ENCODE data around the gene KRTAP5-10.
"Not testable (repeated sequence)": the region's sequence is repeated elsewhere in the genome, so short reads cannot be mapped to it uniquely, and the experiment has no call there.

Gene KRTAP5-10

DNA sequence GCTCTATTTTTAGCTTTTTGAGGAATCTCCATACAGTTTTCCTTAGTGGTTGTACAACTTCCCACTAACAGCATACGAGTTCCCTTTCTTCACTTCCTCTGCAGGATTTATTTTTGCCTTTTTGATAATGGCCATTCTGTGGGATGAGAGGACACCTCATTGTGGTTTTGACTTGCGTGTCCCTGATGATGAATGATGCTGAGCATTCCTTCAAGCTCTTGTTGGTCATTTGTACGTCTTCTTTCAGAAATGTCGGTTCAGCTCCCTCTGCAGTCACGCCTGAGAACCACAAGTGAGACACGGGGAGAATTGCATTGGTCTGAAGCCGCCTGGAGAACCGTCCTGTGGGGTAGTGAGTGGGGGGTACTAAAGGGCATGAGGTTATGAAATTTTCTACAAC is 2.0 kb upstream of the KRTAP5-10 start:
- Histone ChIP-seq H3K4me3 (ENCODE audit: control insufficient read depth in 1 of 7, extremely low read depth in 1 of 7, insufficient read depth in 4 of 7, low read depth in 2 of 7, low read length in 6 of 7) (no peak overlapping the region), H3K36me3 (ENCODE audit: control insufficient read depth in 4 of 4, insufficient read depth in 4 of 4, low read length in 3 of 4) (no peaks in the 10 kb centered on the region), H3K27me3 (replicated peaks in 2 of 5; ENCODE audit: control insufficient read depth in 4 of 5, insufficient read depth in 5 of 5, low read length in 4 of 5) (peaks cover 0 to 8% (median 5%) of the 10 kb centered on the region in 5 experiments), H3K4me1 (ENCODE audit: control extremely low read depth in 1 of 4, control insufficient read depth in 4 of 4, insufficient read depth in 4 of 4, low read length in 3 of 4) (peaks cover 0 to 6% (median 1%) of the 10 kb centered on the region in 4 experiments), H3K9me3 (ENCODE audit: control extremely low read depth in 1 of 5, control insufficient read depth in 4 of 5, insufficient read depth in 2 of 5, low read depth in 1 of 5, low read length in 4 of 5) (no peaks in the 10 kb centered on the region), H3K27ac (ENCODE audit: insufficient read depth in 1 of 2, low read depth in 1 of 2, low read length in 2 of 2, poor library complexity in 1 of 2, severe bottlenecking in 2 of 2) (no peak overlapping the region)
- CTCF ChIA-PET = interaction anchor here (0.6 to 2.0 kb wide), 8 partner anchors 10 to 1096 kb away, joined by 3 to 5 read pairs (median 4); partner anchors contain the start of genes KRTAP5-11 and NADSYN1
- 3% methylated on average over 8 of the region's 8 CpGs for WGBS (ENCODE audit: insufficient coverage)
- POLR2A ChIA-PET = interaction anchor here (1.0 kb wide), 1 partner anchor 11 kb away, joined by 3 read pairs; no protein-coding TSS in a partner anchor
- DNase-seq = peak; percentile 50 to 72 (median 68)

DNA sequence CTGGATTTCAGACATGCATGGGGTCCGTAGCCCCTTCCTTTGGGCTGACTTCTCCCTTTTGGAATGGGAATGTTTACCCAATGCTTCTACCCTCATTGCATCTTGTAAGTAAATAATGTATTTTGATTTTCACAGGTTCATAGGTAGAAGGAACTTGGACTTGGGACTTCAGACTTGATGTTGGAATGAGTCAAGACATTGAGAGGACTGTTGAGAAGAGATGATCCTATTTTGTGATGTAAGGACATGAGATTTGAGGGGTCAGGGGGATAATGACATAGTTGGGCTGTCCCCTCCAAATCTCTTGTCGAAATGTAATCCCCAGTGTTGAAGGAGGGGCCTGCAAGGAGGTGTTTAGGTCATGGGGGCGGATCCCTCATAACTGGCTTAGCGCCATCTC is 933 bp upstream of the KRTAP5-10 start:
- Histone ChIP-seq H3K4me1 (ENCODE audit: control extremely low read depth in 1 of 4, control insufficient read depth in 4 of 4, insufficient read depth in 4 of 4, low read length in 3 of 4) (peaks cover 0 to 6% (median 1%) of the 10 kb centered on the region in 4 experiments), H3K4me3 (ENCODE audit: control insufficient read depth in 1 of 7, extremely low read depth in 1 of 7, insufficient read depth in 4 of 7, low read depth in 2 of 7, low read length in 6 of 7) (no peak overlapping the region), H3K9me3 (ENCODE audit: control extremely low read depth in 1 of 5, control insufficient read depth in 4 of 5, insufficient read depth in 2 of 5, low read depth in 1 of 5, low read length in 4 of 5) (no peaks in the 10 kb centered on the region), H3K27me3 (replicated peaks in 2 of 5; ENCODE audit: control insufficient read depth in 4 of 5, insufficient read depth in 5 of 5, low read length in 4 of 5) (peaks cover 0 to 8% (median 5%) of the 10 kb centered on the region in 5 experiments), H3K27ac (ENCODE audit: insufficient read depth in 1 of 2, low read depth in 1 of 2, low read length in 2 of 2, poor library complexity in 1 of 2, severe bottlenecking in 2 of 2) (no peak overlapping the region), H3K36me3 (ENCODE audit: control insufficient read depth in 4 of 4, insufficient read depth in 4 of 4, low read length in 3 of 4) (no peaks in the 10 kb centered on the region)
- WGBS (ENCODE audit: insufficient coverage) = 100% methylated on average over 1 of the region's 4 CpGs
- no peak for DNase-seq
- ChIA-PET POLR2A (no interaction called here), CTCF (interaction anchor here (1.1 to 2.0 kb wide), 3 partner anchors 16 to 21 kb away, joined by 3 to 5 read pairs (median 5); partner anchors contain the start of gene KRTAP5-11)

DNA sequence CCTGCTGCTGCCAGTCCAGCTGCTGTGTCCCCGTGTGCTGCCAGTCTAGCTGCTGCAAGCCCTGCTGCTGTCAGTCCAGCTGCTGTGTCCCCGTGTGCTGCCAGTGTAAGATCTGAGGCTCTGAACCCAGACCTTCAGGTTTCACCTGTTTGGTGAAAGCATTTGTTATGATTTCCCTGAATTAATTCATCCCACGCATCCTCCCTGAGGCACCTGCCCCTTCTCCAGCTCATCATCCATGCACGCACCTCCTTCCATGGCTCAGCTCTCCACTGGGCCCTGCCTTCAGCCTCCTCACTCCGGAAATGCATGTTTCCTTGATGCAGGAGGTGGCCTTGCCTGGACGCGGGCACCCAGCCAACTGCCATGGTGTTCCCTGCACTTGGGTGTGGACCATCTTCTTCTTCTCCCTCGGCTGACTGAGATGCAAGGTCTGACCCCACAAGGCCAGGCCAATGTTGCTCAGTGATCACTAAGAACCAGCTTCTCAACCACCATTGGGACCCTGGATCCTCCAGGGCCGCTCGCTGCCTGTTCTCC is 788 bp downstream of the KRTAP5-10 start:
- POLR2A ChIA-PET = interaction anchor here (0.6 to 1.0 kb wide), 2 partner anchors 8 to 9 kb away, joined by 3 read pairs; no protein-coding TSS in a partner anchor
- CTCF ChIA-PET = interaction anchor here (0.6 to 1.4 kb wide), 3 partner anchors 10 to 775 kb away, joined by 3 to 5 read pairs (median 3); partner anchors contain the start of gene NADSYN1

GRCh38 chr11:71566626-71567599 is 1.6 kb downstream of the KRTAP5-10 start:
- not testable (repeated sequence) for H3K4me1 ChIP-seq (ENCODE audit: control extremely low read depth in 1 of 4, control insufficient read depth in 4 of 4, insufficient read depth in 4 of 4, low read length in 3 of 4); H3K27ac ChIP-seq (ENCODE audit: insufficient read depth in 1 of 2, low read depth in 1 of 2, low read length in 2 of 2, poor library complexity in 1 of 2, severe bottlenecking in 2 of 2); H3K27me3 ChIP-seq (replicated peaks in 2 of 5; ENCODE audit: control insufficient read depth in 4 of 5, insufficient read depth in 5 of 5, low read length in 4 of 5); H3K4me3 ChIP-seq (ENCODE audit: control insufficient read depth in 1 of 7, extremely low read depth in 1 of 7, insufficient read depth in 4 of 7, low read depth in 2 of 7, low read length in 6 of 7); H3K9me3 ChIP-seq (ENCODE audit: control extremely low read depth in 1 of 5, control insufficient read depth in 4 of 5, insufficient read depth in 2 of 5, low read depth in 1 of 5, low read length in 4 of 5); DNase-seq; H3K36me3 ChIP-seq (ENCODE audit: control insufficient read depth in 4 of 4, insufficient read depth in 4 of 4, low read length in 3 of 4)
- ChIA-PET CTCF (interaction anchor here (1.3 kb wide), 1 partner anchor 114 kb away, joined by 3 read pairs; the partner anchor contains the start of gene NADSYN1), POLR2A (interaction anchor here (1.0 kb wide), 1 partner anchor 10 kb away, joined by 3 read pairs; no protein-coding TSS in a partner anchor)
- WGBS (ENCODE audit: insufficient coverage) = 79% methylated on average over 10 of the region's 21 CpGs

More for the DNA sequence above, 788 bp downstream of the KRTAP5-10 start:
- H3K4me1 ChIP-seq (ENCODE audit: control extremely low read depth in 1 of 4, control insufficient read depth in 4 of 4, insufficient read depth in 4 of 4, low read length in 3 of 4) = peaks cover 0 to 6% (median 1%) of the 10 kb centered on the region in 4 experiments
- WGBS (ENCODE audit: insufficient coverage) = 83% methylated on average over 10 of the region's 10 CpGs
- H3K4me3 ChIP-seq (ENCODE audit: control insufficient read depth in 1 of 7, extremely low read depth in 1 of 7, insufficient read depth in 4 of 7, low read depth in 2 of 7, low read length in 6 of 7) = no peak overlapping the region
- no peaks in the 10 kb centered on the region for H3K36me3 ChIP-seq (ENCODE audit: control insufficient read depth in 4 of 4, insufficient read depth in 4 of 4, low read length in 3 of 4)
- H3K27me3 ChIP-seq (replicated peaks in 2 of 5; ENCODE audit: control insufficient read depth in 4 of 5, insufficient read depth in 5 of 5, low read length in 4 of 5) = peaks cover 0 to 8% (median 5%) of the 10 kb centered on the region in 5 experiments
- DNase-seq = no peak
- H3K9me3 ChIP-seq (ENCODE audit: control extremely low read depth in 1 of 5, control insufficient read depth in 4 of 5, insufficient read depth in 2 of 5, low read depth in 1 of 5, low read length in 4 of 5) = no peaks in the 10 kb centered on the region
- no peak overlapping the region for H3K27ac ChIP-seq (ENCODE audit: insufficient read depth in 1 of 2, low read depth in 1 of 2, low read length in 2 of 2, poor library complexity in 1 of 2, severe bottlenecking in 2 of 2)

DNA sequence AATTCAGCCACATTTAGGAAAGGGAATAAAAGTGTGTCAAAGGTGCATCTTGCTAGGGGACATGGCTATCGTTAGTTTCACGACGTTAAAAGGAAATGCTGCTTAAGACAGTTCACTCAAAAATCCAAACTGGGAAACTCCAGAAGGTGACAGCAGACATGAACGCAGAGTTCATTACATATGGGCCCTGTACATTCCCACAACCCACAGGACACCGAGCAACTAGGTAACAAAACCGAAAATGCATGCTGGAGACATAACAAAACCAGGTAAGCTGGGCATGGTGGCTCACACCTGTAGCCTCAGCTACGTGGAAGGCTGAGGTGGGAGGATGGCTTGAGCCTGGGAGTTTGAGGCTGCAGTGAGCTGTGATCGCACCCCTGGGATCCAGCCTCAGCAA is 2.3 kb downstream of the KRTAP5-10 start:
- H3K9me3 ChIP-seq (ENCODE audit: control extremely low read depth in 1 of 5, control insufficient read depth in 4 of 5, insufficient read depth in 2 of 5, low read depth in 1 of 5, low read length in 4 of 5); H3K36me3 ChIP-seq (ENCODE audit: control insufficient read depth in 4 of 4, insufficient read depth in 4 of 4, low read length in 3 of 4); H3K4me3 ChIP-seq (ENCODE audit: control insufficient read depth in 1 of 7, extremely low read depth in 1 of 7, insufficient read depth in 4 of 7, low read depth in 2 of 7, low read length in 6 of 7); POLR2A ChIA-PET; H3K27ac ChIP-seq (ENCODE audit: insufficient read depth in 1 of 2, low read depth in 1 of 2, low read length in 2 of 2, poor library complexity in 1 of 2, severe bottlenecking in 2 of 2); CTCF ChIA-PET; H3K27me3 ChIP-seq (replicated peaks in 2 of 5; ENCODE audit: control insufficient read depth in 4 of 5, insufficient read depth in 5 of 5, low read length in 4 of 5); DNase-seq; H3K4me1 ChIP-seq (ENCODE audit: control extremely low read depth in 1 of 4, control insufficient read depth in 4 of 4, insufficient read depth in 4 of 4, low read length in 3 of 4): not testable (repeated sequence)
- WGBS (ENCODE audit: insufficient coverage) = 66% methylated on average over 5 of the region's 8 CpGs

DNA sequence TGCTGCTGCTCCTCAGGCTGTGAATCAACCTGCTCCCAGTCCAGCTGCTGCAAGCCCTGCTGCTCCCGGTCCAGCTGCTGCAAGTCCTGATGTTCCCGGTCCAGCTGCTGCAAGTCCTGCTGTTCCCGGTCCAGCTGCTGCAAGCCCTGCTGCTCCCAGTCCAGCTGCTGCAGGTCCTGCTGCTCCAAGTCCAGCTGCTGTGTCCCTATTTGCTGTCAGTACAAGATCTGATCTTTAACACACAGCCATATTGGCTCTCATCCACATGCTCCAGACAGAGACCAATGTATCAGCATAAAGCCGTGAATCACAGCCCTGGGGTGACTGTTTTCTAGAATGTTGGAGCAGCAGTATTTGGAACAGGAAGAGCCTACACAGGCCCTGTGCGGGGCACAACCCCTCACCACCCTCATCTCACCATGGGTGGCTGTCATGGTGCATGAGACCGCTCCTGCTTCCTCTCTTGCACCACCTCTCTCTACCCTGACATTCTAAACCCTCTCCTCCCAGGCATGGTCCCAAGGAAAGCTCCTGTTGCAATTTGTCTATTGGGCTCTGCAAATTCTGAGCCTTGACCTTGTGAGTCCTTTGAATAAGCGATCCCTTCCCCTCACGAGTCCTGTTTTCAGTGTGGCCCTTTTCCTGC is 3.5 kb downstream of the KRTAP5-10 start:
- ChIA-PET CTCF (no interaction called here), POLR2A (no interaction called here)
- Histone ChIP-seq H3K4me1 (ENCODE audit: control extremely low read depth in 1 of 4, control insufficient read depth in 4 of 4, insufficient read depth in 4 of 4, low read length in 3 of 4) (peaks cover 0 to 6% (median 1%) of the 10 kb centered on the region in 4 experiments), H3K9me3 (ENCODE audit: control extremely low read depth in 1 of 5, control insufficient read depth in 4 of 5, insufficient read depth in 2 of 5, low read depth in 1 of 5, low read length in 4 of 5) (no peaks in the 10 kb centered on the region), H3K27me3 (replicated peaks in 2 of 5; ENCODE audit: control insufficient read depth in 4 of 5, insufficient read depth in 5 of 5, low read length in 4 of 5) (peaks cover 0 to 8% (median 8%) of the 10 kb centered on the region in 5 experiments), H3K36me3 (ENCODE audit: control insufficient read depth in 4 of 4, insufficient read depth in 4 of 4, low read length in 3 of 4) (no peaks in the 10 kb centered on the region), H3K4me3 (ENCODE audit: control insufficient read depth in 1 of 7, extremely low read depth in 1 of 7, insufficient read depth in 4 of 7, low read depth in 2 of 7, low read length in 6 of 7) (no peak overlapping the region), H3K27ac (ENCODE audit: insufficient read depth in 1 of 2, low read depth in 1 of 2, low read length in 2 of 2, poor library complexity in 1 of 2, severe bottlenecking in 2 of 2) (no peak overlapping the region)
- DNase-seq = no peak
- whole genome bisulfite sequencing (ENCODE audit: insufficient coverage) = 90% methylated on average over 4 of the region's 8 CpGs
